OCI-LY3 (cell line): ENCODE data around the gene LRP2.

ENCODE experiments used
- EZH2phosphoT487 ChIP-seq: fragments of 200-600 bp; shearing (Covaris generic); IDR thresholded peaks from 2 replicates; pipeline ENCODE4 v1.6.1; 2018; ENCODE audit warnings: antibody characterized with exemption, mixed run types, low read depth
- TF ChIP-seq, protein P1 (sequence below): fragments of 200-600, 300-600 bp; sonication (generic); IDR thresholded peaks from 2 replicates; pipeline ENCODE4 v1.5.1; 2014; ENCODE audit warnings: antibody characterized with exemption, low read length, low read depth

DNA sequence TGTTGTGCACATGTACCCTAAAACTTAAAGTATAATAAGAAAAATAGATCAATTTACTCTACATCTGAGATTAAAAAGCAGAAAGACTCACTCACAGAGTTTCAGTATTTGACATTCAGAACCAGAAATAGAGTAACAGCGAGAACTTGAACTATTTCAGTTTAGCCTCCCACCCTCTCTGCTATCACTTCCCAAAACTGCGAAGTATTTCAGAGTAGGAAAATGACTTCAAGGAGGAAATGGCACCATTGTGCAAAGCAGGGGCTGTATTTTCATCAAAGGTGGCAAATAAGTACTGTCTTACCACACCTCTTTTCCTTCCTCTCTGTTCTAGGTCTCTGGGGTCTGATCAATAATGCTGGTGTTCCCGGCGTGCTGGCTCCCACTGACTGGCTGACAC is 279.3 kb downstream of the LRP2 start:
- TF ChIP-seq, protein P1, sequence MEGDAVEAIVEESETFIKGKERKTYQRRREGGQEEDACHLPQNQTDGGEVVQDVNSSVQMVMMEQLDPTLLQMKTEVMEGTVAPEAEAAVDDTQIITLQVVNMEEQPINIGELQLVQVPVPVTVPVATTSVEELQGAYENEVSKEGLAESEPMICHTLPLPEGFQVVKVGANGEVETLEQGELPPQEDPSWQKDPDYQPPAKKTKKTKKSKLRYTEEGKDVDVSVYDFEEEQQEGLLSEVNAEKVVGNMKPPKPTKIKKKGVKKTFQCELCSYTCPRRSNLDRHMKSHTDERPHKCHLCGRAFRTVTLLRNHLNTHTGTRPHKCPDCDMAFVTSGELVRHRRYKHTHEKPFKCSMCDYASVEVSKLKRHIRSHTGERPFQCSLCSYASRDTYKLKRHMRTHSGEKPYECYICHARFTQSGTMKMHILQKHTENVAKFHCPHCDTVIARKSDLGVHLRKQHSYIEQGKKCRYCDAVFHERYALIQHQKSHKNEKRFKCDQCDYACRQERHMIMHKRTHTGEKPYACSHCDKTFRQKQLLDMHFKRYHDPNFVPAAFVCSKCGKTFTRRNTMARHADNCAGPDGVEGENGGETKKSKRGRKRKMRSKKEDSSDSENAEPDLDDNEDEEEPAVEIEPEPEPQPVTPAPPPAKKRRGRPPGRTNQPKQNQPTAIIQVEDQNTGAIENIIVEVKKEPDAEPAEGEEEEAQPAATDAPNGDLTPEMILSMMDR, result no peak
- no peak for TF ChIP-seq EZH2phosphoT487
